ENCODE measurements around the gene C20orf202.

Gene C20orf202

DNA sequence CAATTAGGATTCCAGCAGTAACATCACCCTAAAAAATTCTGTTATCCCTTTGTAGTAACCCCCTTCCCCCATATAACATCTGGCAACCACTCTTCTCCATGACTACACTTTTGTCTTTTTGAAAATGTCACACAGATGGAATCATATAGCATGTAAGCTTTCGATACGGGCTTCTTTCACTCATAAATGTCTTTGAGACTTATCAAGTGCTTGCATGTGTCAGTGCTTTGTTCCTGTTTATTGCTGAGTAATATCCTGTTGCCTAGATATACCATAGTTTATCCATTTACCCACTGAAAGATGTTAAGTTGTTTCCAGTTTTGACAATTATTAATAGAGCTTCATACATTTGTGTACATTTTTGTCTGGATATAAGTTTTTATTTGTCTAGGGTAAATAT, 52.4 kb downstream of the C20orf202 start:
- DNase-seq (ENCODE audit: low read depth), result no peak
- TF ChIP-seq, protein P1, sequence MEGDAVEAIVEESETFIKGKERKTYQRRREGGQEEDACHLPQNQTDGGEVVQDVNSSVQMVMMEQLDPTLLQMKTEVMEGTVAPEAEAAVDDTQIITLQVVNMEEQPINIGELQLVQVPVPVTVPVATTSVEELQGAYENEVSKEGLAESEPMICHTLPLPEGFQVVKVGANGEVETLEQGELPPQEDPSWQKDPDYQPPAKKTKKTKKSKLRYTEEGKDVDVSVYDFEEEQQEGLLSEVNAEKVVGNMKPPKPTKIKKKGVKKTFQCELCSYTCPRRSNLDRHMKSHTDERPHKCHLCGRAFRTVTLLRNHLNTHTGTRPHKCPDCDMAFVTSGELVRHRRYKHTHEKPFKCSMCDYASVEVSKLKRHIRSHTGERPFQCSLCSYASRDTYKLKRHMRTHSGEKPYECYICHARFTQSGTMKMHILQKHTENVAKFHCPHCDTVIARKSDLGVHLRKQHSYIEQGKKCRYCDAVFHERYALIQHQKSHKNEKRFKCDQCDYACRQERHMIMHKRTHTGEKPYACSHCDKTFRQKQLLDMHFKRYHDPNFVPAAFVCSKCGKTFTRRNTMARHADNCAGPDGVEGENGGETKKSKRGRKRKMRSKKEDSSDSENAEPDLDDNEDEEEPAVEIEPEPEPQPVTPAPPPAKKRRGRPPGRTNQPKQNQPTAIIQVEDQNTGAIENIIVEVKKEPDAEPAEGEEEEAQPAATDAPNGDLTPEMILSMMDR (IDR thresholded peaks at IDR 0.05; ENCODE audit: low read depth, low read length), result no peak
- TF ChIP-seq MYC (IDR thresholded peaks at IDR 0.05; ENCODE audit: low read depth, low read length) (no peak), POLR2A (IDR thresholded peaks at IDR 0.05; ENCODE audit: extremely low read depth, insufficient read length) (no peak)
- H3K4me3 ChIP-seq (ENCODE audit: low read depth, low read length), result no peak overlapping the region

Data from NB4 (cell line).